OCI-LY7 (cell line): ENCODE results near the gene SNF8. TPM values are rescaled to one million over a fixed set of nuclear protein-coding genes. Genes with fewer than 3 reads are reported as not detected.

Source experiments
- Bru-seq: library from RNA; stranded (reverse); fragments of 400-500 nt; gene quantifications from one replicate; lab custom pipeline; 2021; lab: Mats Ljungman, UMichigan
- BruChase-seq, 2 experiments: library from RNA; stranded (reverse); fragments of 400-500 nt; gene quantifications; one replicate each; lab custom pipeline; 2021; lab: Mats Ljungman, UMichigan
- BruUV-seq: library from RNA; stranded (reverse); fragments of 400-500 nt; replicated peaks from 2 replicates; lab custom pipeline; 2021; lab: Mats Ljungman, UMichigan
- CTCF ChIA-PET: fragments of 300-600 bp; sonication (Branson Sonifier 250); formaldehyde crosslinking; loops from one replicate; lab custom pipeline; 2022; ENCODE audit warnings: antibody characterized with exemption; ENCODE audit not compliant: unreplicated experiment; lab: Charles Lee
- POLR2A ChIA-PET: fragments of 300-600 bp; sonication (Branson Sonifier 250); formaldehyde crosslinking; loops from one replicate; lab custom pipeline; 2022; ENCODE audit warnings: antibody characterized with exemption; lab: Charles Lee
- DNase-seq: peaks from one replicate; pipeline ENCODE4 v3.0.0-alpha.2; 2015; ENCODE audit warnings: low spot score
- H2AFZ ChIP-seq: fragments of 200-600 bp; sonication (generic), shearing (Covaris generic); 2 replicates; pipeline ENCODE4 v1.6.1; 2014; ENCODE audit warnings: mild to moderate bottlenecking, antibody characterized with exemption, low read length, moderate library complexity
- H3K27ac ChIP-seq: fragments of 200-600 bp; sonication (generic); 2 replicates; pipeline ENCODE4 v1.5.1; 2014; ENCODE audit warnings: mixed run types, low read depth, mild to moderate bottlenecking, moderate library complexity, low read length, inconsistent platforms; ENCODE audit not compliant: poor library complexity, severe bottlenecking
- H3K36me3 ChIP-seq: fragments of 200-600 bp; sonication (generic); 2 replicates; pipeline ENCODE4 v1.6.1; 2014; ENCODE audit warnings: mild to moderate bottlenecking, antibody characterized with exemption, low read length, moderate library complexity, mixed read lengths; ENCODE audit not compliant: insufficient read depth
- H3K4me1 ChIP-seq: fragments of 200-600 bp; sonication (generic); 2 replicates; pipeline ENCODE4 v1.5.1; 2014; ENCODE audit warnings: mild to moderate bottlenecking, low read length; ENCODE audit not compliant: insufficient read depth, poor library complexity, severe bottlenecking
- H3K4me2 ChIP-seq: fragments of 200-600 bp; sonication (generic); 2 replicates; pipeline ENCODE4 v1.6.1; 2014; ENCODE audit warnings: mild to moderate bottlenecking, low read length
- H3K4me3 ChIP-seq: fragments of 200-600 bp; sonication (generic); 2 replicates; pipeline ENCODE4 v1.5.1; 2014; ENCODE audit warnings: mild to moderate bottlenecking, low read depth, low read length; ENCODE audit not compliant: poor library complexity, severe bottlenecking
- H3K79me2 ChIP-seq: fragments of 200-600 bp; sonication (generic); 2 replicates; pipeline ENCODE4 v1.6.1; 2016; ENCODE audit warnings: low read depth, mild to moderate bottlenecking, low read length, moderate library complexity, mixed read lengths; ENCODE audit not compliant: insufficient read depth
- H3K9me2 ChIP-seq: fragments of 200-600 bp; sonication (generic); 2 replicates; pipeline ENCODE4 v1.6.1; 2016; ENCODE audit warnings: mild to moderate bottlenecking, low read length, mixed read lengths; ENCODE audit not compliant: insufficient read depth
- H3K9me3 ChIP-seq: fragments of 200-600 bp; sonication (generic); 2 replicates; pipeline ENCODE4 v1.6.1; 2014; ENCODE audit warnings: mild to moderate bottlenecking, mixed run types, low read length, mixed read lengths
- H4K20me1 ChIP-seq: fragments of 200-600 bp; sonication (generic); 2 replicates; pipeline ENCODE4 v1.6.1; 2014; ENCODE audit warnings: mild to moderate bottlenecking, antibody characterized with exemption, low read length, moderate library complexity, mixed read lengths; ENCODE audit not compliant: insufficient read depth
- EZH2phosphoT487 ChIP-seq: fragments of 200-600 bp; sonication (generic); IDR thresholded peaks from 2 replicates; pipeline ENCODE4 v1.6.1; 2018; ENCODE audit warnings: low read depth, borderline replicate concordance, mild to moderate bottlenecking, mixed run types, antibody characterized with exemption, low read length, moderate library complexity, mixed read lengths
- intact Hi-C: fragments of 100-400 bp; cut with micrococcal nuclease; formaldehyde crosslinking; loops from one replicate; pipeline ENCODE4 v1.10.0; 2022; ENCODE audit not compliant: unreplicated experiment
- long read RNA-seq: library from polyadenylated mRNA; stranded (forward); transcript quantifications from one replicate; pipeline ENCODE4 v2.0.0, GENCODE V29; 2022
- total RNA-seq, 2 experiments: library from RNA; depleted of rRNA in 1 of 2; stranded (reverse); fragments of >200 nt in 1 of 2; shearing (Covaris generic) in 1 of 2; gene quantifications; 2 replicates each; pipeline ENCODE4 v1.2.3, GENCODE V29; 2014 to 2022
- TF ChIP-seq, protein P1 (sequence below): fragments of 200-600 bp; sonication (generic); conservative IDR thresholded peaks from 2 replicates; pipeline ENCODE4 v1.5.1; 2014; ENCODE audit warnings: mild to moderate bottlenecking, antibody characterized with exemption, low read length, moderate library complexity, mixed read lengths

The SNF8 gene, protein sequence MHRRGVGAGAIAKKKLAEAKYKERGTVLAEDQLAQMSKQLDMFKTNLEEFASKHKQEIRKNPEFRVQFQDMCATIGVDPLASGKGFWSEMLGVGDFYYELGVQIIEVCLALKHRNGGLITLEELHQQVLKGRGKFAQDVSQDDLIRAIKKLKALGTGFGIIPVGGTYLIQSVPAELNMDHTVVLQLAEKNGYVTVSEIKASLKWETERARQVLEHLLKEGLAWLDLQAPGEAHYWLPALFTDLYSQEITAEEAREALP
- 45.8 and 57.2 TPM in 2 replicates for total RNA-seq (2014; rRNA removed; shearing (Covaris generic))
- 73.3 and 92.2 TPM in 2 replicates for total RNA-seq (2022)
- Bru-seq, nascent RNA: percentile 70 among the genes with signal in this experiment
- percentile 68 among the genes with signal in this experiment for BruChase-seq, experiment 1, labeled RNA remaining after a 6-hour chase
- percentile 67 among the genes with signal in this experiment for BruChase-seq, experiment 2, labeled RNA remaining after a 2-hour chase
- long read RNA-seq, transcript SNF8-202 (8 exons, 2,319 nt): major isoform, 89 of 107 reads
- long read RNA-seq, partial matches to known transcripts: 0 of 107 reads
- long read RNA-seq, other reads (novel, unspliced or antisense): 13 of 107 reads

- no peaks in the 10 kb centered on the region for H4K20me1 ChIP-seq
- H3K4me3 ChIP-seq: peak within 1 kb of the TSS; percentile 95
- TF ChIP-seq EZH2phosphoT487: no peak
- TF ChIP-seq, protein P1, sequence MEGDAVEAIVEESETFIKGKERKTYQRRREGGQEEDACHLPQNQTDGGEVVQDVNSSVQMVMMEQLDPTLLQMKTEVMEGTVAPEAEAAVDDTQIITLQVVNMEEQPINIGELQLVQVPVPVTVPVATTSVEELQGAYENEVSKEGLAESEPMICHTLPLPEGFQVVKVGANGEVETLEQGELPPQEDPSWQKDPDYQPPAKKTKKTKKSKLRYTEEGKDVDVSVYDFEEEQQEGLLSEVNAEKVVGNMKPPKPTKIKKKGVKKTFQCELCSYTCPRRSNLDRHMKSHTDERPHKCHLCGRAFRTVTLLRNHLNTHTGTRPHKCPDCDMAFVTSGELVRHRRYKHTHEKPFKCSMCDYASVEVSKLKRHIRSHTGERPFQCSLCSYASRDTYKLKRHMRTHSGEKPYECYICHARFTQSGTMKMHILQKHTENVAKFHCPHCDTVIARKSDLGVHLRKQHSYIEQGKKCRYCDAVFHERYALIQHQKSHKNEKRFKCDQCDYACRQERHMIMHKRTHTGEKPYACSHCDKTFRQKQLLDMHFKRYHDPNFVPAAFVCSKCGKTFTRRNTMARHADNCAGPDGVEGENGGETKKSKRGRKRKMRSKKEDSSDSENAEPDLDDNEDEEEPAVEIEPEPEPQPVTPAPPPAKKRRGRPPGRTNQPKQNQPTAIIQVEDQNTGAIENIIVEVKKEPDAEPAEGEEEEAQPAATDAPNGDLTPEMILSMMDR: no peak
- BruUV-seq: TSS peak; percentile 98
- H3K4me2 ChIP-seq: peak within 1 kb of the TSS; percentile 92
- peak within 1 kb of the TSS; percentile 57 for H3K27ac ChIP-seq
- H3K79me2 ChIP-seq: peaks cover 13% of the 10 kb centered on the region; the same call in 1 of the 2 replicates
- no peaks in the 10 kb centered on the region for H3K9me3 ChIP-seq
- H3K9me2 ChIP-seq: no peaks in the 10 kb centered on the region
- peaks cover 14% of the 10 kb centered on the region for H3K4me1 ChIP-seq
- DNase-seq: peak; percentile 93
- ChIA-PET CTCF (no interaction called here), POLR2A (interaction anchor here (0.6 to 1.0 kb wide), 4 partner anchors 14 to 59 kb away, joined by 3 to 4 read pairs (median 4); no protein-coding TSS in a partner anchor)
- H2AFZ ChIP-seq: peak within 1 kb of the TSS; percentile 96
- intact Hi-C loops: no loop called here
- peaks cover 13% of the 10 kb centered on the region for H3K36me3 ChIP-seq
Observed at GRCh38 chr17:48944515-48945260, at the start of gene SNF8. TSS of gene SNF8 (minus strand) at chr17:48944842. CDS start at chr17:48944734, 108 bp downstream.

GRCh38 chr17:48993951-48994350 is 49.3 kb upstream of the SNF8 start:
- Histone ChIP-seq H3K36me3 (no peaks in the 10 kb centered on the region), H3K4me2 (no peak overlapping the region), H4K20me1 (no peaks in the 10 kb centered on the region), H3K27ac (no peak overlapping the region), H3K4me3 (no peak overlapping the region), H3K9me3 (no peaks in the 10 kb centered on the region), H3K79me2 (peaks cover 13% of the 10 kb centered on the region; the same call in 1 of the 2 replicates), H2AFZ (no peak overlapping the region), H3K9me2 (no peaks in the 10 kb centered on the region), H3K4me1 (peaks cover 7% of the 10 kb centered on the region)
- ChIA-PET POLR2A (no interaction called here), CTCF (no interaction called here)
- BruUV-seq: no TSS peak
- intact Hi-C loops: no loop called here
- DNase-seq: no peak
- TF ChIP-seq, protein P1: no peak
- TF ChIP-seq EZH2phosphoT487: no peak
